ENCODE data around the gene MAMSTR. TPM values are rescaled to one million over a fixed set of nuclear protein-coding genes. Genes with fewer than 3 reads are reported as not detected.

The MAMSTR gene
- polyA plus RNA-seq, 1 donor (not counting 4 experiments of a cell fraction or from before 2014, with no cell fraction given): 0.35 TPM

DNA sequence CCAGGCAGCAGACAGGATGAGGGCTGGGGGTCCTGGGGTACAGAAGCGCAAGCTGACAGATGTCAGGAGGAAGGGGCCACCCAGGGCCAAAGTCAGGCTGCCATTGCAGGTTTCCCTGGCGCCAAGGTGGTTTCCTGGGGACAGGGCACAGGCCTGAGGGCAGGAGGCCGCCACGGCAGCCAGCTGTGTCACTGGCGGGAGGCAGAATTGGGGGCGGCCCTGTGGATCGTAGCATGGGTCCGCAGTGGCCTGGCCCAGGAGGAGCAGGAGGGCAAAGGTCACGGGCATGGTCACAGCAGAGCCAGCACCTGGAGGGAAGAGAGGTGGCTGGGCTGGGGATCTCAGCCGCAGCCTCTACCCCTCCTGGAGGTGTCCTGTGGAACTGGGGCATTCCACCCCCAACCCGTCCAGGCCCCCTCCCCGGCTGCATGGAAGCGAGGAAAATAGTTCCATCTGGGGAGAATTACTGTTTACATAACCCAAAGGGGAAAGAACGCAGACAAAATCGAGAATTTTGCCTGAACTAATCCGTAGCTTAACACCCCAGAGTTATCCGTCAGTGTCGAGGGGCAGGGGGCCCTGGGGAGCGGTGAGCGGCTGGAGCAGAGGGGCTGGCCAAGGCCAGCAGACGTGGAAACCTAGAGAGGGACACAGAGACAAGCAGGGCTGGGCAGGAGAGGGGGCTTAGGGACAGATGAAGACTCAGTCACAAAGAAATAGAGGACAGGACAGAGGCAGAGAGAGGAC is 48.7 kb downstream of the MAMSTR start:
- no peaks in the 10 kb centered on the region for H3K79me2 ChIP-seq (ENCODE audit: control insufficient read depth, insufficient read depth, low read length)
- no peak overlapping the region for H3K27ac ChIP-seq (ENCODE audit: control insufficient read depth, insufficient read depth, low read length)
- no peaks in the 10 kb centered on the region for H4K20me1 ChIP-seq (ENCODE audit: control insufficient read depth, extremely low read depth, insufficient read depth, low read length)
- no peaks in the 10 kb centered on the region for H3K9me3 ChIP-seq (ENCODE audit: control insufficient read depth, low read depth, low read length)
- FAIRE-seq (no peak), DNase-seq (ENCODE audit: low read depth, low spot score) (no peak)
- H3K4me3 ChIP-seq (ENCODE audit: control insufficient read depth in 2 of 3, extremely low read depth in 1 of 3, insufficient read depth in 2 of 3, low read depth in 1 of 3, low read length in 3 of 3): no peak overlapping the region
- dilution Hi-C loops (cut with MboI; ENCODE audit: extremely low pct_ligation_motif_present, low sequenced_read_pairs): no loop called here
- H3K27me3 ChIP-seq (ENCODE audit: control insufficient read depth, extremely low read depth, insufficient read depth, low read length): no peaks in the 10 kb centered on the region
- no peaks in the 10 kb centered on the region for H3K4me1 ChIP-seq (ENCODE audit: control insufficient read depth, extremely low read depth, insufficient read depth, low read length)
- H2AFZ ChIP-seq (ENCODE audit: control insufficient read depth, low read length): no peak overlapping the region
- no peaks in the 10 kb centered on the region for H3K36me3 ChIP-seq (ENCODE audit: control insufficient read depth in 2 of 2, extremely low read depth in 1 of 2, insufficient read depth in 2 of 2, low read length in 2 of 2)
- no peak overlapping the region for H3K9ac ChIP-seq (ENCODE audit: control insufficient read depth, extremely low read depth, insufficient read depth, low read length)
- TF ChIP-seq, protein P1, sequence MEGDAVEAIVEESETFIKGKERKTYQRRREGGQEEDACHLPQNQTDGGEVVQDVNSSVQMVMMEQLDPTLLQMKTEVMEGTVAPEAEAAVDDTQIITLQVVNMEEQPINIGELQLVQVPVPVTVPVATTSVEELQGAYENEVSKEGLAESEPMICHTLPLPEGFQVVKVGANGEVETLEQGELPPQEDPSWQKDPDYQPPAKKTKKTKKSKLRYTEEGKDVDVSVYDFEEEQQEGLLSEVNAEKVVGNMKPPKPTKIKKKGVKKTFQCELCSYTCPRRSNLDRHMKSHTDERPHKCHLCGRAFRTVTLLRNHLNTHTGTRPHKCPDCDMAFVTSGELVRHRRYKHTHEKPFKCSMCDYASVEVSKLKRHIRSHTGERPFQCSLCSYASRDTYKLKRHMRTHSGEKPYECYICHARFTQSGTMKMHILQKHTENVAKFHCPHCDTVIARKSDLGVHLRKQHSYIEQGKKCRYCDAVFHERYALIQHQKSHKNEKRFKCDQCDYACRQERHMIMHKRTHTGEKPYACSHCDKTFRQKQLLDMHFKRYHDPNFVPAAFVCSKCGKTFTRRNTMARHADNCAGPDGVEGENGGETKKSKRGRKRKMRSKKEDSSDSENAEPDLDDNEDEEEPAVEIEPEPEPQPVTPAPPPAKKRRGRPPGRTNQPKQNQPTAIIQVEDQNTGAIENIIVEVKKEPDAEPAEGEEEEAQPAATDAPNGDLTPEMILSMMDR (optimal IDR thresholded peaks at IDR 0.05 in 1 of 3, IDR thresholded peaks at IDR 0.05 in 1 of 3, conservative IDR thresholded peaks at IDR 0.05 in 1 of 3; ENCODE audit: extremely low read depth in 1 of 3, insufficient read depth in 2 of 3, low read length in 3 of 3): no peak
- TF ChIP-seq EZH2 (IDR thresholded peaks at IDR 0.05; ENCODE audit: low read length): no peak
- H3K4me2 ChIP-seq (ENCODE audit: control insufficient read depth, extremely low read depth, insufficient read depth, low read depth, low read length): no peak overlapping the region
- H3K9me1 ChIP-seq (ENCODE audit: control insufficient read depth, extremely low read depth, insufficient read depth, low read length): no peaks in the 10 kb centered on the region

DNA sequence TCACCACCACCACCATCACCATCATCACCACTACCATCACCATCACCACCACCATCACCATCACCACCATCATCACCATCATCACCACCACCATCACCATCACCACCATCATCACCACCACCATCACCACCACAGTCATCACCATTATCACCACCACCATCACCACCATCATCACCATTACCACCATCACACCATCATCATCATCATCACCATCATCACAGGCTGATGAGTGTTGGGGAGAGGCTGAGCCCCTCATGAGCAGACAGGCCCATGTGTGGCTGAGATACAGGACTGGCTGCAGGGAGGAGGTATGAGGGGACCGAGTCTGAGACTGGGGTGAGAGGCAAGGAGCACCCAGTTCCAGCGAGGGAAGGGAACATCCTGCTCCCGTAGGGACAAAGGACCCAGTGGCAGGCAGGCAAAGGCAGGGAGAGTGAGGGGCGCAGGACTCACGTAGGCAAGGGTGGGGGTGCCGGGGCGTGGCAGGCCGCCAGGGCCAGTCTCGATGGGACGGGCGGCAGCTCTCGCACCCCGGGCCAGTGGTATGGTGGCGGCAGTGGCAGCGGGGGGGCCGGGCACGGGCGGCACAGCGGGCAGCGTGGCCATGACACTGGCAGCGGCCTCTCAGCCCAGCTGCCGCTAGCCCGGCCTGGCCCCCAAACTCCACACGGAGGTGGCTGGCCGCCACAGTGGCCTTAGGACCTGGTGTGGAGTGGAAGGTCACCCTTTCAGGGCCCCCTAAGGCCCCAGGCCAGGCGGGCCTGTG is 49.4 kb downstream of the MAMSTR start:
- FAIRE-seq: no peak
- TF ChIP-seq EZH2 (IDR thresholded peaks at IDR 0.05; ENCODE audit: low read length): no peak
- TF ChIP-seq, protein P1 (optimal IDR thresholded peaks at IDR 0.05 in 1 of 3, IDR thresholded peaks at IDR 0.05 in 1 of 3, conservative IDR thresholded peaks at IDR 0.05 in 1 of 3; ENCODE audit: extremely low read depth in 1 of 3, insufficient read depth in 2 of 3, low read length in 3 of 3): no peak
- no peaks in the 10 kb centered on the region for H3K4me1 ChIP-seq (ENCODE audit: control insufficient read depth, extremely low read depth, insufficient read depth, low read length)
- no peaks in the 10 kb centered on the region for H3K27me3 ChIP-seq (ENCODE audit: control insufficient read depth, extremely low read depth, insufficient read depth, low read length)
- no peak overlapping the region for H2AFZ ChIP-seq (ENCODE audit: control insufficient read depth, low read length)
- no peak overlapping the region for H3K4me3 ChIP-seq (ENCODE audit: control insufficient read depth in 2 of 3, extremely low read depth in 1 of 3, insufficient read depth in 2 of 3, low read depth in 1 of 3, low read length in 3 of 3)
- H3K9me1 ChIP-seq (ENCODE audit: control insufficient read depth, extremely low read depth, insufficient read depth, low read length): no peaks in the 10 kb centered on the region
- H3K79me2 ChIP-seq (ENCODE audit: control insufficient read depth, insufficient read depth, low read length): no peaks in the 10 kb centered on the region
- H3K9ac ChIP-seq (ENCODE audit: control insufficient read depth, extremely low read depth, insufficient read depth, low read length): no peak overlapping the region
- no peaks in the 10 kb centered on the region for H3K36me3 ChIP-seq (ENCODE audit: control insufficient read depth in 2 of 2, extremely low read depth in 1 of 2, insufficient read depth in 2 of 2, low read length in 2 of 2)
- dilution Hi-C loops (cut with MboI; ENCODE audit: extremely low pct_ligation_motif_present, low sequenced_read_pairs): no loop called here
- H3K4me2 ChIP-seq (ENCODE audit: control insufficient read depth, extremely low read depth, insufficient read depth, low read depth, low read length): no peak overlapping the region
- H3K9me3 ChIP-seq (ENCODE audit: control insufficient read depth, low read depth, low read length): no peaks in the 10 kb centered on the region
- H3K27ac ChIP-seq (ENCODE audit: control insufficient read depth, insufficient read depth, low read length): no peak overlapping the region
- H4K20me1 ChIP-seq (ENCODE audit: control insufficient read depth, extremely low read depth, insufficient read depth, low read length): no peaks in the 10 kb centered on the region
- DNase-seq (ENCODE audit: low read depth, low spot score): no peak
